ENCODE data around the gene CHRD.

CHRD gene

GRCh38 chr3:184361932-184362667, 17.8 kb upstream of the CHRD start:
- Histone ChIP-seq H3K4me1 (ENCODE audit: control insufficient read depth in 1 of 2, insufficient read depth in 2 of 2, low read length in 2 of 2) (peaks cover 26 to 36% of the 10 kb centered on the region in 2 donors), H3K9me3 (ENCODE audit: control insufficient read depth in 1 of 2, low read length in 2 of 2) (no peaks in the 10 kb centered on the region), H3K9ac (ENCODE audit: low read depth in 1 of 2, low read length in 2 of 2) (peak overlapping the region; percentile 91 to 94), H3K4me3 (ENCODE audit: low read depth in 1 of 2, low read length in 2 of 2) (peak overlapping the region; percentile 91 to 93), H3K36me3 (ENCODE audit: control insufficient read depth in 1 of 2, insufficient read depth in 2 of 2, low read length in 2 of 2) (peaks cover 9 to 36% of the 10 kb centered on the region in 2 donors), H3K27ac (ENCODE audit: low read depth, low read length) (peak overlapping the region; percentile 98), H3K27me3 (ENCODE audit: control insufficient read depth in 1 of 2, insufficient read depth in 2 of 2, low read length in 2 of 2) (no peaks in the 10 kb centered on the region)

GRCh38 chr3:184362668-184363546, 16.9 kb upstream of the CHRD start:
- Histone ChIP-seq H3K9ac (ENCODE audit: low read depth in 1 of 2, low read length in 2 of 2) (peak overlapping the region; percentile 91 to 94), H3K4me3 (ENCODE audit: low read depth in 1 of 2, low read length in 2 of 2) (peak overlapping the region; percentile 91 to 93)

GRCh38 chr3:184366619-184367289, 13.1 kb upstream of the CHRD start:
- Histone ChIP-seq H3K4me3 (ENCODE audit: low read depth in 1 of 2, low read length in 2 of 2) (no peak overlapping the region), H3K9me3 (ENCODE audit: control insufficient read depth in 1 of 2, low read length in 2 of 2) (no peaks in the 10 kb centered on the region), H3K36me3 (ENCODE audit: control insufficient read depth in 1 of 2, insufficient read depth in 2 of 2, low read length in 2 of 2) (peaks cover 16 to 45% of the 10 kb centered on the region in 2 donors), H3K9ac (ENCODE audit: low read depth in 1 of 2, low read length in 2 of 2) (no peak overlapping the region), H3K4me1 (ENCODE audit: control insufficient read depth in 1 of 2, insufficient read depth in 2 of 2, low read length in 2 of 2) (peaks cover 10 to 23% of the 10 kb centered on the region in 2 donors), H3K27me3 (ENCODE audit: control insufficient read depth in 1 of 2, insufficient read depth in 2 of 2, low read length in 2 of 2) (no peaks in the 10 kb centered on the region), H3K27ac (ENCODE audit: low read depth, low read length) (no peak overlapping the region)

More at GRCh38 chr3:184362668-184363546, 16.9 kb upstream of the CHRD start:
- peaks cover 26 to 36% of the 10 kb centered on the region in 2 donors for H3K4me1 ChIP-seq (ENCODE audit: control insufficient read depth in 1 of 2, insufficient read depth in 2 of 2, low read length in 2 of 2)
- H3K36me3 ChIP-seq (ENCODE audit: control insufficient read depth in 1 of 2, insufficient read depth in 2 of 2, low read length in 2 of 2), result peaks cover 12 to 34% of the 10 kb centered on the region in 2 donors
- peak overlapping the region; percentile 98 for H3K27ac ChIP-seq (ENCODE audit: low read depth, low read length)
- H3K9me3 ChIP-seq (ENCODE audit: control insufficient read depth in 1 of 2, low read length in 2 of 2), result no peaks in the 10 kb centered on the region
- H3K27me3 ChIP-seq (ENCODE audit: control insufficient read depth in 1 of 2, insufficient read depth in 2 of 2, low read length in 2 of 2), result no peaks in the 10 kb centered on the region

- H3K27ac ChIP-seq (ENCODE audit: low read depth, low read length), result no peak overlapping the region
- H3K36me3 ChIP-seq (ENCODE audit: control insufficient read depth in 1 of 2, insufficient read depth in 2 of 2, low read length in 2 of 2), result peaks cover 16 to 45% of the 10 kb centered on the region in 2 donors
- no peaks in the 10 kb centered on the region for H3K9me3 ChIP-seq (ENCODE audit: control insufficient read depth in 1 of 2, low read length in 2 of 2)
- peaks cover 10 to 23% of the 10 kb centered on the region in 2 donors for H3K4me1 ChIP-seq (ENCODE audit: control insufficient read depth in 1 of 2, insufficient read depth in 2 of 2, low read length in 2 of 2)
- H3K27me3 ChIP-seq (ENCODE audit: control insufficient read depth in 1 of 2, insufficient read depth in 2 of 2, low read length in 2 of 2), result no peaks in the 10 kb centered on the region
- no peak overlapping the region for H3K9ac ChIP-seq (ENCODE audit: low read depth in 1 of 2, low read length in 2 of 2)
- no peak overlapping the region for H3K4me3 ChIP-seq (ENCODE audit: low read depth in 1 of 2, low read length in 2 of 2)
Observed at GRCh38 chr3:184368116-184368515, 11.7 kb upstream of the CHRD start.

- Histone ChIP-seq H3K9ac (ENCODE audit: low read depth in 1 of 2, low read length in 2 of 2) (no peak overlapping the region), H3K27ac (ENCODE audit: low read depth, low read length) (no peak overlapping the region), H3K36me3 (ENCODE audit: control insufficient read depth in 1 of 2, insufficient read depth in 2 of 2, low read length in 2 of 2) (peaks cover 16 to 45% of the 10 kb centered on the region in 2 donors), H3K27me3 (ENCODE audit: control insufficient read depth in 1 of 2, insufficient read depth in 2 of 2, low read length in 2 of 2) (peaks cover 0 to 2% of the 10 kb centered on the region in 2 donors), H3K4me1 (ENCODE audit: control insufficient read depth in 1 of 2, insufficient read depth in 2 of 2, low read length in 2 of 2) (peaks cover 10 to 19% of the 10 kb centered on the region in 2 donors), H3K4me3 (ENCODE audit: low read depth in 1 of 2, low read length in 2 of 2) (no peak overlapping the region), H3K9me3 (ENCODE audit: control insufficient read depth in 1 of 2, low read length in 2 of 2) (no peaks in the 10 kb centered on the region)
Observed at GRCh38 chr3:184368586-184369183, 11.2 kb upstream of the CHRD start.

GRCh38 chr3:184371570-184372018, 8.3 kb upstream of the CHRD start:
- peaks cover 8 to 29% of the 10 kb centered on the region in 2 donors for H3K36me3 ChIP-seq (ENCODE audit: control insufficient read depth in 1 of 2, insufficient read depth in 2 of 2, low read length in 2 of 2)
- peaks cover 0 to 4% of the 10 kb centered on the region in 2 donors for H3K4me1 ChIP-seq (ENCODE audit: control insufficient read depth in 1 of 2, insufficient read depth in 2 of 2, low read length in 2 of 2)
- no peak overlapping the region for H3K4me3 ChIP-seq (ENCODE audit: low read depth in 1 of 2, low read length in 2 of 2)
- H3K9ac ChIP-seq (ENCODE audit: low read depth in 1 of 2, low read length in 2 of 2), result no peak overlapping the region
- no peaks in the 10 kb centered on the region for H3K9me3 ChIP-seq (ENCODE audit: control insufficient read depth in 1 of 2, low read length in 2 of 2)
- no peak overlapping the region for H3K27ac ChIP-seq (ENCODE audit: low read depth, low read length)
- peaks cover 10 to 12% of the 10 kb centered on the region in 2 donors for H3K27me3 ChIP-seq (ENCODE audit: control insufficient read depth in 1 of 2, insufficient read depth in 2 of 2, low read length in 2 of 2)

GRCh38 chr3:184372296-184372821, 7.5 kb upstream of the CHRD start:
- Histone ChIP-seq H3K9ac (ENCODE audit: low read depth in 1 of 2, low read length in 2 of 2) (no peak overlapping the region), H3K27me3 (ENCODE audit: control insufficient read depth in 1 of 2, insufficient read depth in 2 of 2, low read length in 2 of 2) (peaks cover 12 to 18% of the 10 kb centered on the region in 2 donors), H3K4me1 (ENCODE audit: control insufficient read depth in 1 of 2, insufficient read depth in 2 of 2, low read length in 2 of 2) (peaks cover 0 to 2% of the 10 kb centered on the region in 2 donors), H3K27ac (ENCODE audit: low read depth, low read length) (no peak overlapping the region), H3K4me3 (ENCODE audit: low read depth in 1 of 2, low read length in 2 of 2) (no peak overlapping the region), H3K36me3 (ENCODE audit: control insufficient read depth in 1 of 2, insufficient read depth in 2 of 2, low read length in 2 of 2) (peaks cover 8 to 22% of the 10 kb centered on the region in 2 donors), H3K9me3 (ENCODE audit: control insufficient read depth in 1 of 2, low read length in 2 of 2) (no peaks in the 10 kb centered on the region)

- no peaks in the 10 kb centered on the region for H3K9me3 ChIP-seq (ENCODE audit: control insufficient read depth in 1 of 2, low read length in 2 of 2)
- peaks cover 17 to 21% of the 10 kb centered on the region in 2 donors for H3K27me3 ChIP-seq (ENCODE audit: control insufficient read depth in 1 of 2, insufficient read depth in 2 of 2, low read length in 2 of 2)
- peaks cover 4 to 18% of the 10 kb centered on the region in 2 donors for H3K36me3 ChIP-seq (ENCODE audit: control insufficient read depth in 1 of 2, insufficient read depth in 2 of 2, low read length in 2 of 2)
- H3K4me3 ChIP-seq (ENCODE audit: low read depth in 1 of 2, low read length in 2 of 2), result no peak overlapping the region
- H3K9ac ChIP-seq (ENCODE audit: low read depth in 1 of 2, low read length in 2 of 2), result no peak overlapping the region
- no peak overlapping the region for H3K27ac ChIP-seq (ENCODE audit: low read depth, low read length)
- peaks cover 3 to 8% of the 10 kb centered on the region in 2 donors for H3K4me1 ChIP-seq (ENCODE audit: control insufficient read depth in 1 of 2, insufficient read depth in 2 of 2, low read length in 2 of 2)
Observed at GRCh38 chr3:184372911-184373310, 6.9 kb upstream of the CHRD start.

GRCh38 chr3:184373422-184373821, 6.4 kb upstream of the CHRD start:
- H3K9ac ChIP-seq (ENCODE audit: low read depth in 1 of 2, low read length in 2 of 2), result no peak overlapping the region
- H3K9me3 ChIP-seq (ENCODE audit: control insufficient read depth in 1 of 2, low read length in 2 of 2), result no peaks in the 10 kb centered on the region
- H3K36me3 ChIP-seq (ENCODE audit: control insufficient read depth in 1 of 2, insufficient read depth in 2 of 2, low read length in 2 of 2), result peaks cover 0 to 13% of the 10 kb centered on the region in 2 donors
- H3K27me3 ChIP-seq (ENCODE audit: control insufficient read depth in 1 of 2, insufficient read depth in 2 of 2, low read length in 2 of 2), result peaks cover 22 to 25% of the 10 kb centered on the region in 2 donors
- H3K27ac ChIP-seq (ENCODE audit: low read depth, low read length), result no peak overlapping the region
- H3K4me1 ChIP-seq (ENCODE audit: control insufficient read depth in 1 of 2, insufficient read depth in 2 of 2, low read length in 2 of 2), result peaks cover 7 to 10% of the 10 kb centered on the region in 2 donors
- H3K4me3 ChIP-seq (ENCODE audit: low read depth in 1 of 2, low read length in 2 of 2), result no peak overlapping the region

Measured in duodenal mucosa (tissue), 2 donors.